HG03457 (cell line): Measurements from ENCODE around the gene LIPE.
A peak's percentile ranks its signal among the peaks of the same experiment; 100 is the strongest.
"Not testable (repeated sequence)": the region's sequence is repeated elsewhere in the genome, so short reads cannot be mapped to it uniquely, and the experiment has no call there.

ENCODE experiments used
- ATAC-seq: cut with Tn5 transposase; IDR thresholded peaks from one replicate; pipeline ENCODE4 v1.9.1; 2021; ENCODE audit warnings: moderate number of reproducible peaks; ENCODE audit not compliant: unreplicated experiment

The LIPE gene

DNA sequence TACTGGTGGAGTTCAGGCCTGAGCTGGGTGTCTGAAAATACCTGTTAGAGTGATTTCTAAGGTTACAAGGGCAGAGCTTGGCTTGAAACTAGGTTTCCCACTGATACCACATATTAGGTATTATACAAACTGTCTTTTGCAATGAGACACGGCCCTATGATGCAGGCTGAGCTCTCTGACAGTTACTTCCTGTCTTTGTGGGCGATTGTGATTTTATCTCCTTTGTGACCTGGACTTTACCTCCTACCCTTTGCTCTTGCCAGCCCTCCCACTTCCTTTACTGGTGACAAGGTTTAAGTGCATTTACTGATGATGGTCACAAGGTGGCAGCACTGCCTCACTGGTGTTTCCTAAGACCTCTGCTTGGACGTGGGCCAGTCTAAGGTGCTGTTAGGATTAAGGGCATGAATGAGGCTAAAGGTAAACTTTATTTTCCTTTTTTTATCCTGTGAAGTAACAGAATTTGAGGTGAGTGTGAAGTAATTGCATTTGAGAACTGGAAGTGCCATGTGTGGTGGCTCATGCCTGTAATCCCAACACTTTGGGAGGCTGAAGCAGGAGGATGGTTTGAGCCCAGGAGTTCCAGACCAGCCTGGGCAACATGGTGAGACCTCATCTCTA, 23.2 kb upstream of the LIPE start:
- ATAC-seq: peak; percentile 78

DNA sequence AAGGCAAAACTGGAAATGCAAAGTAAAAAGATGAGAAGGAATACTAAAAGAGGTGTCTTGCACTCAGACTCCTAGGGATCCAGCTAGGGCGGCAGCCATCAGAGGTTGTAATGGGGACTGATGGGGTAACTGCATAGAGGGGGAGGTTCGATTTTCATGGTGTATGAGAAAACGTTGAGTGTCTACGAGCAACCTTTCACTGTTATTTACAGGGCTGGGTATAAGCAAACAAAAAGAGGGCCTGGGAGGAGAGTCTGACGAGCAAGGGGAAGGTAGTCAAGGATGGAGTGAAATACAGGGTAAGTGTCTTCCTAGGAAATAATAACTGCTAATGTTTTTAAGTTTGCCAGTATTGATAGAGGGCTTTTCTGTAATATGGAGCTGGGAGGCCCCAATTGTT, 21.1 kb upstream of the LIPE start:
- not testable (repeated sequence) for ATAC-seq

DNA sequence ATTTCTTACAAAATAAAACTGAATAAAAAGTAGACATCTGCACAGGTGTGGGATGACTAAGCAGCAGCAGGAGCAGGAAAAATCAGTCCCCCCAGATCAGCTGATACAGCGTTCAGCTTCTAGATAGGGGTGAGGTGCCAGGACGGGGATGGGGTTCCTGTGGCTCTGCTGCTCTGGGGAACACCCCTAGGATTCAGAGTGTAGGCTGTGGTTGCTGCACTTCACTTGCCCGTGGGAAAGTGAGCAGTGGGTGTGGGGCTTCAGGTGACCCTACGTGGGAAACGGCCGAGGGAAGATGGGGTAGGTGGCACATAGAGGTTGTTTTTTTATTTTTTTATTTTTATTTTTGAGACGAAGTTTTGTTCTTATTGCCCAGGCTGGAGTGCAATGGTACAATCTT, 18.8 kb upstream of the LIPE start:
- ATAC-seq: no peak

DNA sequence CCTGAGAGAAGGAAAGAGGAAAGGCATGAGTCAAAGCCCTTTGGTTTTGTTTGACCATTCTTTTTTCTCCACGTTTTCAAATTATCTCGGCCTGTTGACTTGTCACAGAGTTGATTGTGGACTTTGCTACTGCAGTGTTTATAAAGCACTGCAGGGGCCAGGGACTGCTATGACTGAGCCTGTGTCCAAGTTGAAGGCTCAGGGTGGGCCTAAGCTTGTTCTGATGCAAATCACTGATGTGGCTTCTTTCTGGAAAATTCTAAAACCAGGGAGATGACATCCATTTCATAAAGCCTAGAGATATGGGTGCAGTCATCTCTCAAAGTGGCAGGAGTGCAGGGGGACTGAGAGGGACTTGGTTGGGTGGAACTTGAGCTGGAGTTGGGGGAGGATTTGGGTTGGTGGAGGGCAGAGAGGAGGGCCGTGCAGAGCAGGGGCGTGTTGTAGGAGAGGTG, 16.8 kb upstream of the LIPE start:
- ATAC-seq: no peak

DNA sequence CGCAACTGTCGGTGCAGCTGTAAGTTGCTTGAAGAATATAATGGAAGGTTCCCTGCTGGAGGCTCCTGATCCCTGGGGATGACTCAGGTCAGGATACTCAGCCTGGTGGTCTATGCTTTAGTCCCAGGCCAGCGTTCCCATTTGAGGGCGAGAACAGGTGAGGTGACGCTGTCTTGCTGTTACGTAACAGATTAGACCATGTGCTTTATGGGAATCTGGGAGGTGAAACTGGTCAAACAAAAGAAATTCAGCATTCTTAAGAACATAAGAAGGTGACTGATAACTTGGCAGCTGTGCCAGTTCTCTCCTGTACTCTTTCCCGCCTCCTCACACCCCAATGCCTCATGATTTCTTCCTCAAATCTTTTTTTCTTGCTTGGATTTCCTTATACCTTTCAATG, 15.6 kb upstream of the LIPE start, which contains the start of gene CXCL17:
Gene CXCL17, minus strand, starts transcription at position 114 of the 400 bp plus-strand sequence. CDS start 114 bp downstream, outside the sequence.
- ATAC-seq: no peak

DNA sequence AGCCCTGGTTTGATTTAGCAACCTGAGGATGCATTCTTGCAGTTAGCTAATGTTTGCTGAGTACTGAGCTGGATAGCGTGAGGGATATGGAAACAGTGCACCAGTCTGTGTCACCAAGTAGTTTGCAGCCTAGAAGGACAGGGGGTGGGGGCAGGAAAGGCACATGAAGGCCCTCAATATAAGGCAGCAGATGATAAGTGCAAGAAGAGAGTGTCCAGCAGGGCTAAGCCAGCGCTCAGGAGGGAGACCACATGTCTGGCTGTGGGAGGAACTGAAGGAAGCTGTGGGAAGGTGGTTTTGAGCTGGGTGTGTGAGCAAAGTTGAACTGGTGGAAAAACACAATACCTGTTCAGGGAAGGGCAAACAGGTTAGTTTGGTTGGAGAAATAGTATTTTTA, 13.9 kb upstream of the LIPE start:
- ATAC-seq: no peak

DNA sequence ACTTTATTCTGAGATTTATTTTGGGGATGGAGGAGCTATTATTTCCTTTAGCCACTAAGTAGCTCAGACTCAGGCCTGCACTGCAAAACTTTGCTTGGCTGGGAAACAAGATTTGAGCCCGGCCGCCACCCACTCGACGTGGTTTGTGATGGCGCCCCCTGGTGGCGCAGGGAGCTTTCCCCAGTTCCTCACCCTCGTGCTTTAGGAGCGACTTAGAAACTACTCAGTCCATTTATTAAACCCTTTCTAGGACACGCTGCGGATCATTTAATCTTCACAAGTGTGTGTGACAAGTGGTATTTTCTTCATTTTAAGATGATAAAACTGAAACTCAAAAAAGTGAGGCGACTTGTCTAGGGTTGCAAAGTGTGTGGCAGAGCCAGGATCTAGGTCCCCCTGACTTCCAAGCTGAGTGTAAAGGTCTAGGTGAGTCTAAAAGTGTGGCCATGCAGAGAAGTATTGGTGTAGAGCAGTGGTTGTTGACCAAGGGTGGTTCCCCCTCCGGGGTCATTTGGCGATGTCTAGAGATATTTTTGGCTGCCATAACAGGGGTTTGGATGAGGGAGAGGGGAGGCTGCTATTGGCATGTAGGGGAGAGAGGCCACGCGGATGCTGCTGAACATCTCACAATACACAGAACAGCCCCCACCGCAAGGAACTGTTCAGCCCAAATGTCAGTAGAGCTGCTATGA, 13.3 kb upstream of the LIPE start:
- ATAC-seq: no peak

DNA sequence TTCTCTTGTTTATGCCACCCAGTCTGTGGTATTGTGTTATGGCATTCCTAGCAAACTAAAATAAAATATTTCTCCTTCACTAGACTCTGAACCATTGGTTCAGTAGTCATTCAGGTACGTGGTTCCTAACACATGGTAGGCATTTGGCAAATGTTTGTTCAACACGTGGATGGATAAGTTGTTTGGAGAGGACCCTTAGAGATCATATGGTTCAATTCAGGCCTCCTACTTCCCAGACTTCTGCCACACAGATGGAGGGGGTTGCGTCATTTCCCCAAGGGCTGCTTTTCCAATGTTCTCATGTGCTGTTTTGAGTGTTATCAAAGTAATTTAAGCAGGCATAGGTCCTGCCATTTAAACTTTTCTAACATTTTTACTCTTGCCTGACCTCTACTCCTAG, 8.8 kb upstream of the LIPE start:
- ATAC-seq: no peak

DNA sequence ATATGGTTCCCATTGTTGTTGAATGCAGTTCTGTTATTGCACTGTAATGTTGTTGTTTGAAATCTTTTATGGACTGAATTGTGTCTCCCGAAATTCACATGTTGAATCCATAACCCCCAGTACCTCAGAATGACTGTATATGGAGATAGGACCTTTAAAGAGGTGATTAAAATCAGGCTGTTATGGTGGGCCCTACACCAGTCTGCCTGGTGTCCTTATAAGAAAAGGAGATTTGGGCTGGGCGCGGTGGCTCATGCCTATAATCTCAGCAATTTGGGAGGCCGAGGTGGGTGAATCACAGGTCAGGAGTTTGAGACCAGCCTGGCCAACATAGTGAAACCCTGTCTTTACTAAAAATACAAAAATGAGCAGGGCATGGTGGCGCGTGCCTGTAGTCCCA, 8.1 kb upstream of the LIPE start:
- no peak for ATAC-seq

DNA sequence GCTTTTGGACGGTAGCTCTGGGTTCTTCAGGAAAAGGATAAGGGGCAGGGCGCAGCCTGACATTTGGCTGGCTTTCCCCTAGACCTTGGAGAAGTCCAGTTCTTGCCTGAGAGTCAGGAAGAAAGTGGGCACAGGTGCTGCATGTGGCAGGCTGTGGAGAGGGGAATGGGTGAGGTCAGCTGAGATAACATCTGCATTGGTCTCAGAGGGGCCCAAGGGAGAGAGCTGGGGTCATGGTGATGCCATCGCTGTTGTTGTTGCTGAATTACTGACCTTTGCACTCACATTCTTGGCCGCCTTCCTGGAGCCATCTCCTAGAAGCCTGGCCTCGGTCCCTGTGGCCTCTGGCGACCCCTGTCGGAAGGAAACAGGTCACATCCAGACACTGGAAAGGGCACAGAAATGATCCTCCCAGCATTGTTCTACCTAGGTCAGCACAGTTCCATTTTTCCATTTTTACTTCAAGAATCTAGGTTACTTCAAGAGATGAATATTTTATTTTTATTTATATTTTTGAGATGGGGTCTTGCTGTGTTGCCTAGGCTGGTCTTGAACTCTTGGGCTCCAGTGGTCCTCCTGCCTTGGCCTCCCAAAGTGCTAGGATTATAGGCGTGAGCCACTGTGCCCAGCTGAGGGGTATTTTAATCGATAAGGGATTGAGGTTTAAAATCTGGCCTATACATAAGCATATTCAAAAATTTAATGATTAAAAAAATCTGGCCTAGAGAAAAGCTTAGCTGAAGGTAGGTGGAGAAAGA, 6.5 kb upstream of the LIPE start:
- ATAC-seq: no peak

DNA sequence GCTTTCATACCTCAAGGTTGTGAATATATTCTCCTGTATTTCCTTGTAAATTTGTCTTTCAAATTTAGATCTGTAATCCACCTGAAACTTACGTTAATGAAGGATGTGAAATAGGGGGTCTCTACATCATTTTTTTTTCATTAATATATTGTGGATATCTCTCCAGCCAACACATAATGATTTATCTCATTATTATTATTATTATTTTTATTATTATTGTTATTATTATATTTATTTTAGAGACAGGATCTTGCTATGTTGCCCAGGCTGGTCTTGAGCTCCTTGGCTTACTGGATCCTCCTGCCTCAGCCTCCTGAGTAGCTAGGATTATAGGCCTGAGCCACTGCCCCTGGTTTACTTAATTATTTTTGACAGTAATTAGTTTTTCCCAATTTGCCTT, 4.3 kb upstream of the LIPE start:
- no peak for ATAC-seq

DNA sequence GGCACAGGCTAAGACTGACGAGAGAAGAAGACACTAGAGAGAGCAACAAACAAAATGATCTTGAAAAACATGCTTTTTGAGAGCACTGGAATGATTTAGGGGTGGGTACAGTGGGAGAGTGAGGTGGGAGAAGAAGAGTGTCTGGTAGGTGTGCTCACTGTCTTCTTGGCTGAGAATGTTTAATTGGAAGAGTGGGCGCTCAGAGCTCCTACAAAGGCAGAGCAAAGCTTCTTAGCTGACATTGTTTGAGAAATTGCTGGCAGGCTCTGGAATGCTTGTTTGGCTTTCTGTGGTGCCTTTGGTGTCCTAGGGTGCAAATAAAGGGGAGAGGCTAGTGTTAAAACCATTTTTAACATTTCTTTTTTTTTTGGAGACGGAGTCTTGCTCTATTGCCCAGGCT, 1.5 kb upstream of the LIPE start:
- no peak for ATAC-seq

DNA sequence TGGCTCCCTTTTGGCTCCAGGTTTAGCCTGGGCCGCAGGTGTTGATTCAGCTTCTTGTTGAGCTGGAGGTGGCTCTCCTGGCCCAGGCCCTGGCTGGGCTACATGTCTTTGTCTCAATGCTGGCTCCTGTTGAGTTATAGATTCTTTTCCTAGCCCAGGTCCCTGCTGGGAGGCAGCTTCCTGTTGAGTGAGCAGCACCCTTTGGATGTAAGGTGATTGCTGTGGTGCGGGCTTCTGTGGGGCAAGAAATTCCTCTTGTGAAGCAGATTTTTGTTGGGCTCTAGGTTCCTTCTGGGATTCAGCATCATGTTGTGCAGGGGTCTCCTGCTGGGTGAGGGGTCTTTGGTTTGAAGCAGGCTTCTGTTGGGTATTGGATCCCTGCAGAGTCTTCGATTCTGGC, 545 bp downstream of the LIPE start:
- no peak for ATAC-seq

DNA sequence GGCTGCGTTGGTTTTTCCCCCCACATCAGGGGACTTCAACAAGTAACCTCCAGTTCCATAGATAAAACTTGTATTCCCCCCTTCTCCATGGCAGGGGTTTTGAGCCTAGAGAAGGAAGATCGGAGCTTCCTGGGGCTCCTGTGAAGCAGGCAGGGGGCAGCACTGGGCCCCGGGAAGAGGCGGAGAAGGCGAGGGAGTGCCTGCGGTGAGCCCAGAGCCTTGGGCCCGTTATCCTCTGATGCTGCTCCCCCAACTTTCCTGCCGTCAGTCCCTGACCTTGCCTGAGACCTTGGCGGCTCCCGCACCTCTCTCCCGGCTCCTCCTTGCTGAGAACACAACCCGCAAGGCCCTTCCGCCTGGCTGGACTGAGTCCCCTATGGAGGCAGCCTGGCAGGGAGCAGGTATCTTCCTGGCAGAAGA, 2.5 kb downstream of the LIPE start:
- no peak for ATAC-seq

DNA sequence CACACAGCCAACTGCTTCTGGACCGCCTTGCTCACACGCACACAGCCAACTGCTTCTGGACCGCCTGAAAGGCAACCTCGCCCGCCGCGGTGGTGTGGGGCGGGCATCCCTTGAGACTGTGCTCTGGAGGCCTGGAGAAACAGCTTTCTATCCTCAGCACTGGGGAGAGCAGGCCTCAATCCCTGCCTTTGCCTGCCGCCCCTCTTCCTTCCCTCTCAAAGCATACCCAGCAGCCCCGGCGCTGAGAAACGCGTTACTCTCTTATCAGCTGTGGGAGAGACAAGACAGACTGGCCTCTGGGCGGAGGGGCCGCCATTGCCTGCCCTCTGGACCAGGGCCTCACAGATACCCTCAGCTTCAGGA, 2.9 kb downstream of the LIPE start:
- ATAC-seq: no peak

DNA sequence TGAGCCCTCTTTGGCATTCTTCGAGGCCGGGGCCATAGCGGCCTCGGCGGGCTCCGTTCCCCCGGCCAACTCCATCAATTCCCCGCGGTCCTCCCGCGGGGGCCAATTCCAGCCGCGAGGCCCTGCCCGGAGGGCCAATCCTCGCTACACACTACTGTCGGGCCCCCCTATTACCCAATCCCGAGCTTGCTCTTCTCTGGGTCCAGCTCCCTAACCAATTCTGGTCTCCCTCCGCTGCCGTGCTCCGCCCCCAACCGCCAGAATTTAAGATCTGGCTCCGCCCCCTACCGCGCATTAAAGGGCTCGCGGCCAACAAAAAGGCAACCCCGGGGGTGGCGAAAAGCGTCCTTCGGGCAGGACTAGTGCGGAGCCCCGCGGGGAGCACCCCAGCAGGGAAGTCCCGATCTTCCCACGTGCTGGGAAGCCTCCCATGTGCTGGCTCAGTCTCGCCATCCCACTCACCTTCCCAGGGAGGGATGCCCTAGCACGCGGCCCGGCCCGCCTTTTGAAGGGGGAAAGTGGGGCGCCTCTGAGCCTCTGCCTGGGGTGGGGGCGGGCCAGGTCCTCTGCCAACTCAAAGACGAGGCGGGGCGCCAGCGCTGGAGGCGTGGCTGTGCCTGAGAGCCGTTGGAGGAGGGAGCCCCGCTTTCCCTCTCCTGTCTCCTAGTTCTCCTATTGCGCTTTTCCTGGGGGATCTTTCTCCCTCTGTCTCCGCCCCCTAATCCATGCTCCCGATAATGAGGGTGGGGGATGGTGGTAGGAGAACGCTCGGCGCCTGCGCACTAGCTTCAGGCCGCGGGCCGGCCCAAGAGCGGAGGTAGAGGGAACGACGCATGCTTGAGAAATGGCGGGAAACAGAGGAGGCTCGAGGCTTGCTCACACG, 3.5 kb downstream of the LIPE start:
- peak; percentile 70 for ATAC-seq

DNA sequence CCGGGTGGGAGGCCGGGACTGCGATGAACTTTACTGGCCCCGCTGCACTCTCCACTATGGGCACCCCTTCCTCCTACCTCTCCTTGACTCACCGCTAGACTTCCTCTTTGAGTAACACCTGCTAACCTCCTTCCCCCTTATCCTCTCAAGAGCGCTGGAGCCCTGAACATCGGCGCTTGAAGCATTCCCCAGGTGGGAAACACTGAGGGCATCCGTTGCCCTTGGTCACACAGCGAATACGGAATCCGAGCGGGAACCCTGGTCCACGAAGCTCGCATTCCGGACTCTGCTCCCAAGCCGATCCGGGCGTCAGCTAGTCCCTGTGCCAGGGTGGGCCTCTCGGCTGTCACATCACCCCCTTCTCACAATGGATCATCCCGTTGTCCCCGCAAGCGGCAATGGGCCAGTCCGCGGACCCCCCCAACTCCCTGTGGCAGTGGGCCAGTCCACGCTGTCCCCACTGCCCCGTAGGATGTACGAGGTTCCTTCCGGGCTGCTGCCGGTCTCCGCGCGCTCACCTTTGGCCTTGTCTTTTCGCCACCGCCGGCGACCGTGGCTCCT, 4.2 kb downstream of the LIPE start:
- peak; percentile 28 for ATAC-seq

DNA sequence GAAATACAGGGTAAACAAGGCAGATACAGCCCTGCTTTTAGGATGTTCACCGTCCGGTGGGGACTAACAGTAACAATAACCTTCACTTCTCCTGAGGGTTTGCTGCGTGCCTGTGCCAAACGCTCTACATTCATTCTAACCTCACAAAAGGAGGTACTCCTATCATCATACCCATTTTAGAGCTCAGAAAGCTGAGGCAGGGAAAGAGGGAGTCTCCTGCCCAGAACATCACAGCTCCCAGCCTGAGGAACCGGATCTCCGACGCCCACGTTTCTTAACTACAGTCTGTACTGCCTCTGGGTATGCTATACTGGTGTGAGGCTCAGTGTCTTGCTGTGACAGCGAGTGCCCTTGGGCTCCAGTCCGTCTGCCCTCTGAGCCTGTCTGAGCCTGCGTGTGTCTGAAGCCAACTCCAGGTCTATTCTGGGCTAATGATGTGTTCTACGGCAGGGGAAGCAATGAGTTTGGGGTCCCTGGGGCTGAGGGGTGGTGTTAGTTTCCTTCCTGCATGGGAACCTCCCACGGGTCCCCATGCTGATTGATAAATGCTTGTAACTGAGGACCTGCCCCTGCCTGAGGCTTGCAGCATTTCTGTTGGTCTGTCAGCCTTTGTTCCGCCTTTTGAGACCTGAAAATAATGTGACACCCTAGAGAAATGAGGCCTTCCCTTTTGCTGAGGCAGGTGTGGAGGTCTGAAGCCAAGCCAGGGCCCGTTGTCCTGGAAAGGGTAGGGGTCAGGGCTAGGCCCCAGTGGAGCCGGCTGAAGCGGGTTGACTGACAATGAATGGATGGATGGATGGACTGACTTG, 4.9 kb downstream of the LIPE start:
- no peak for ATAC-seq

DNA sequence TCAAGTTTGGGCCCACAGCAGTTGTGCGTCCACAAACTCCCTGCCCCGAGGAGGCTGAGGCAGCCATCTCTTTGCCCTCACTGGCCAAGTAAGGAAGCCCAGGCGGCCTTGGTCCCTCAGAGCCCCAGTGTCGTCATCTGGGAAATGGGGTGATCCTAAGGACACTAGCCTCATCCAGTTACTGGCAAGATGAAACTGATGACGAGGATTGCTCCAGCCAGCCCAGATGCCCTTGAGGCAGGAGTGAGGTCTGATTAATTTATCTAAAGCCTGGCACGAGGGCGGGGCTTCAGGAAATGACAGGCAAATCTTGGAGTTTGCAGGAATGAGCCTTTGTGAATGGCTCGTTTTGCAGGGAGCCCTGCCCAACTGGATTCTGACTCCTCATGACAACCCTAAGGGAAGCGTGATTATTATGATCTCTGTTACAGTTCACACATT, 5.6 kb downstream of the LIPE start:
- no peak for ATAC-seq

DNA sequence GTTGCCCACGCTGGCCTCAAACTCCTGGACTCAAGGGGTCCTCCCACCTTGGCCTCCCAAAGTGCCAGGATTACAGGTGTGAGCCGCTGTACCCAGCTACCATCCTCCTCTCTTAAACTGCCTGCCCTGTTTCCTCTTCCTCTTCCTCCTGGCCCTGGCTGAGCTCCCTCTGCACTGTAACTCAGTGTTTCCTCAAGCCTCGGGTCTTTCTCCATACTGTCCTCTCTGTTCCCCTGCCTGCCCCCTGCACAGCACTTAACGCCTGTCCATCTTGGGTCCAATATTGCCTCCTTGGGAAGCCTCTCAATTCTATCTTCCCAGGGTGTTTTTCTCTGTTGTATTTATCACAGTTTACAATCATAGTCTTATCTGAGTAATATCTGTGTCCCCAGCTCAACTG, 6.1 kb downstream of the LIPE start:
- no peak for ATAC-seq
